ENCODE measurements around the gene METTL18. TPM values are rescaled to one million over a fixed set of nuclear protein-coding genes. Genes with fewer than 3 reads are reported as not detected.

The METTL18 gene
- total and polyA plus RNA-seq, 2 of the 13 experiments (the other 11 are each of a cell fraction or from before 2014, with no cell fraction given) = 2.7 to 6.7 TPM

- TF ChIP-seq ZNF839 (CRISPR knock-in tag; IDR thresholded peaks at IDR 0.05; ENCODE audit: borderline replicate concordance) = no peak
- TF ChIP-seq ZSCAN29 (CRISPR knock-in tag; conservative IDR thresholded peaks at IDR 0.05) = no peak
- TF ChIP-seq YEATS4 (CRISPR knock-in tag; IDR thresholded peaks at IDR 0.05; ENCODE audit: borderline replicate concordance) = no peak
- no peak for TF ChIP-seq ELF3 (CRISPR knock-in tag; IDR thresholded peaks at IDR 0.05)
- TF ChIP-seq ZNF724P (CRISPR knock-in tag; IDR thresholded peaks at IDR 0.05; ENCODE audit: borderline replicate concordance) = no peak
- TF ChIP-seq MLXIP (CRISPR knock-in tag; IDR thresholded peaks at IDR 0.05; ENCODE audit: borderline replicate concordance) = no peak
- TF ChIP-seq ZNF614 (CRISPR knock-in tag; IDR thresholded peaks at IDR 0.05; ENCODE audit: borderline replicate concordance) = no peak
- no peak for TF ChIP-seq FOXA3 (CRISPR knock-in tag; IDR thresholded peaks at IDR 0.05)
Measured at GRCh38 chr1:169838942-169839341, 44.2 kb upstream of the METTL18 start (continued).

GRCh38 chr1:169836198-169836597 lies 41.5 kb upstream of the METTL18 start:
- Histone ChIP-seq H2AFZ (ENCODE audit: low read length) (no peak overlapping the region), H3K9me3 (ENCODE audit: low read length) (no peaks in the 10 kb centered on the region), H3K4me3 (replicated peaks in 1 of 3; ENCODE audit: insufficient read depth in 1 of 3, low read depth in 2 of 3, low read length in 3 of 3) (no peak overlapping the region), H3K79me2 (ENCODE audit: insufficient read depth, low read length) (no peaks in the 10 kb centered on the region), H3K27ac (ENCODE audit: extremely low read length, insufficient read depth, low read length) (no peak overlapping the region), H3K4me2 (ENCODE audit: low read depth, low read length) (no peak overlapping the region), H3K4me1 (ENCODE audit: insufficient read depth, low read length) (no peaks in the 10 kb centered on the region), H4K20me1 (ENCODE audit: insufficient read depth, low read length) (no peaks in the 10 kb centered on the region), H3K9ac (ENCODE audit: insufficient read depth, low read depth, low read length) (no peak overlapping the region), H3K27me3 (ENCODE audit: control insufficient read depth in 1 of 2, insufficient read depth in 2 of 2, low read length in 2 of 2) (no peaks in the 10 kb centered on the region), H3K36me3 (replicated peaks in 1 of 2; ENCODE audit: control insufficient read depth in 1 of 2, insufficient read depth in 2 of 2, low read length in 2 of 2) (peaks cover 1 to 23% of the 10 kb centered on the region in 2 experiments; a peak in 4 of 5 replicates)
- ChIA-PET CTCF (ENCODE audit: low intra/inter-chr PET ratio, low total read pairs) (no interaction called here), POLR2A (no interaction called here)
- ATAC-seq (no peak), FAIRE-seq (no peak), DNase-seq (ENCODE audit: low spot score) (no peak)
- no TSS peak for BruUV-seq (replicated peaks)
- TF ChIP-seq MBD4 (IDR thresholded peaks at IDR 0.05; ENCODE audit: borderline replicate concordance, low read length) (no peak), AHDC1 (CRISPR knock-in tag; IDR thresholded peaks at IDR 0.05; ENCODE audit: borderline replicate concordance) (no peak), CC2D1A (CRISPR knock-in tag; IDR thresholded peaks at IDR 0.05) (no peak), SP2 (CRISPR knock-in tag; IDR thresholded peaks at IDR 0.05) (no peak), MXD4 (CRISPR knock-in tag; IDR thresholded peaks at IDR 0.05) (no peak)
- intact Hi-C loops (cut with micrococcal nuclease; ENCODE audit: unreplicated experiment) (no loop called here), in situ Hi-C loops (cut with HindIII; ENCODE audit: extremely low pct_ligation_motif_present, low pct_unique_long_range_greater_than_20kb) (no loop called here)
- WGBS (ENCODE audit: low lambda C conversion rate) = 98% methylated on average over 1 of the region's 1 CpG
